C1 segment of cervical spinal cord (tissue), 14 donors: ENCODE data around the gene MIF.
"Not testable (repeated sequence)": the region's sequence is repeated elsewhere in the genome, so short reads cannot be mapped to it uniquely, and the experiment has no call there.

Source experiments
- DNase-seq, 14 donors: peaks; one replicate each; lab custom pipeline; 2025; lab: John Stamatoyannopoulos, UW

Gene MIF

GRCh38 chr22:23893945-23894709, at the start of gene MIF:
Gene MIF (plus strand): TSS chr22:23894383. CDS start chr22:23894475, 92 bp downstream.
- DNase-seq = peak; percentile 34 to 95 (median 86)

- DNase-seq = no peak
Measured at GRCh38 chr22:23844739-23845202, 49.4 kb upstream of the MIF start.

- no peak for DNase-seq
Measured at GRCh38 chr22:23845265-23846080, 48.7 kb upstream of the MIF start.

GRCh38 chr22:23846081-23846469, 48.1 kb upstream of the MIF start:
- no peak for DNase-seq

GRCh38 chr22:23847310-23847920, 46.8 kb upstream of the MIF start:
- DNase-seq = no peak

GRCh38 chr22:23847991-23848864, 46.0 kb upstream of the MIF start:
- DNase-seq = no peak

GRCh38 chr22:23849009-23850006, 44.9 kb upstream of the MIF start:
- DNase-seq = peak in 13 of 14 donors; percentile 30 to 85 (median 64)

- no peak for DNase-seq
Measured at GRCh38 chr22:23850136-23850611, 44.0 kb upstream of the MIF start.

GRCh38 chr22:23856721-23857605, 37.2 kb upstream of the MIF start:
- DNase-seq = peak in 8 of 14 donors; percentile 26 to 84 (median 67)

GRCh38 chr22:23857606-23858483, 36.3 kb upstream of the MIF start, which contains the start of gene SLC2A11:
Gene SLC2A11 (plus strand): TSS chr22:23857875. CDS start chr22:23858000, 125 bp downstream.
- DNase-seq = peak; percentile 53 to 95 (median 93)

GRCh38 chr22:23858484-23858815, 35.7 kb upstream of the MIF start:
- no peak for DNase-seq

GRCh38 chr22:23859201-23859600, 35.0 kb upstream of the MIF start:
- no peak for DNase-seq

- DNase-seq = not testable (repeated sequence)
Measured at GRCh38 chr22:23860187-23860586, 34.0 kb upstream of the MIF start.

- no peak for DNase-seq
Measured at GRCh38 chr22:23862103-23862502, 32.1 kb upstream of the MIF start.

- DNase-seq = not testable (repeated sequence)
Measured at GRCh38 chr22:23864499-23865154, 29.6 kb upstream of the MIF start.

- DNase-seq = no peak
Measured at GRCh38 chr22:23868580-23868979, 25.6 kb upstream of the MIF start.

GRCh38 chr22:23874871-23875270, 19.3 kb upstream of the MIF start:
- no peak for DNase-seq
